ENCODE measurements around the gene CLCNKA.
"Not testable (repeated sequence)": the region's sequence is repeated elsewhere in the genome, so short reads cannot be mapped to it uniquely, and the experiment has no call there.

CLCNKA gene

GRCh38 chr1:16021681-16022080, at the start of gene CLCNKA:
CLCNKA (plus strand) TSS chr1:16022036; CDS start chr1:16022620, 584 bp downstream.
- no peak for DNase-seq (ENCODE audit: low spot score)

DNA sequence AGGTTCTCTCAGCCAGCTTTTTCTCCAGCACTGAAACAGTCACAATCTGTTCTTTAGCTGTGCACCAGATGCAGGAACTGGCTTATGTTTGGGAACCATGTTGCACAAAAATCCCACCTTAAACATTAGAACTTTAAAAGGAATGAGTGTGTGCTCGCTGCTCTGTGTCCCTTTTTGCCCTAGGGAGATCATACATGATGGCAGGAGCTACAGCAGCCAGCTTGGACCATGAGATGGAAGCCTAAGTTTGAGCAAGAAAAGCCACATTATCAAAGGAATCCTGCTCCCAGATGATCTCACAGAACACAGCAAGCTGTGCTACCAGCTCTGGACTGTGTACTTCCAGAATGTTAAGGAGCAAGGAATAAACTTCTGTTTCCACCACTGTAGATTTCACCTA, 49.4 kb upstream of the CLCNKA start:
- no peak for DNase-seq (ENCODE audit: low spot score)

GRCh38 chr1:15973772-15974171, 48.1 kb upstream of the CLCNKA start:
- no peak for DNase-seq (ENCODE audit: low spot score)

- no peak for DNase-seq (ENCODE audit: low spot score)
Observed at GRCh38 chr1:15974855-15975254, 47.0 kb upstream of the CLCNKA start.

DNA sequence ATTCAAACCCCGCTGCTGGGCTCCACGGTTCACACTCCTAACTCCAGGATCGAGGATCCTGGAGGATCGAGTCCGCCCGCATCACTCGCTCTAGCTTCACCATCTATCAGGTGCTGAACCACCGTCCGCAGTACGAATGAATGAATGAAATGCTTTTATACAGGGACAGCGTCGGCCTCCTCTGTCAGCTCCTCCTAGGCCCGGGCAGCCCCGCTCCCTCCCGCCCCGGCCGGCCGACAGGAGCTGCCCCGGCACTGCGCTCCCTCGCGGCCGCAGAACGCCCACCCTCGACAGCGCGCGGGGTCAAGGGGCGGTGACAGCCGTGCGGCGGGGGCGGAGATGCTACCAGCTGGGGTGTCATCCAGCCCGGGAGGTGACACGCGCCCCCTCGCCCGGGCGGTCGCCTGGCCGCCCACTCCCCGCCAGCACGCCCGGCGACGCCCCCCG, 46.5 kb upstream of the CLCNKA start:
- DNase-seq (ENCODE audit: low spot score): peak; percentile 62

- peak; percentile 95 for DNase-seq (ENCODE audit: low spot score)
Observed at GRCh38 chr1:15975805-15976680, 45.8 kb upstream of the CLCNKA start, which contains the start of gene ZBTB17. ZBTB17 (minus strand) TSS chr1:15976101; CDS start chr1:15948495, 27,606 bp downstream.

GRCh38 chr1:15977947-15978346, 43.9 kb upstream of the CLCNKA start:
- not testable (repeated sequence) for DNase-seq (ENCODE audit: low spot score)

- DNase-seq (ENCODE audit: low spot score): no peak
Observed at GRCh38 chr1:15981679-15982078, 40.2 kb upstream of the CLCNKA start.

GRCh38 chr1:15983275-15983674, 38.6 kb upstream of the CLCNKA start:
- no peak for DNase-seq (ENCODE audit: low spot score)

DNA sequence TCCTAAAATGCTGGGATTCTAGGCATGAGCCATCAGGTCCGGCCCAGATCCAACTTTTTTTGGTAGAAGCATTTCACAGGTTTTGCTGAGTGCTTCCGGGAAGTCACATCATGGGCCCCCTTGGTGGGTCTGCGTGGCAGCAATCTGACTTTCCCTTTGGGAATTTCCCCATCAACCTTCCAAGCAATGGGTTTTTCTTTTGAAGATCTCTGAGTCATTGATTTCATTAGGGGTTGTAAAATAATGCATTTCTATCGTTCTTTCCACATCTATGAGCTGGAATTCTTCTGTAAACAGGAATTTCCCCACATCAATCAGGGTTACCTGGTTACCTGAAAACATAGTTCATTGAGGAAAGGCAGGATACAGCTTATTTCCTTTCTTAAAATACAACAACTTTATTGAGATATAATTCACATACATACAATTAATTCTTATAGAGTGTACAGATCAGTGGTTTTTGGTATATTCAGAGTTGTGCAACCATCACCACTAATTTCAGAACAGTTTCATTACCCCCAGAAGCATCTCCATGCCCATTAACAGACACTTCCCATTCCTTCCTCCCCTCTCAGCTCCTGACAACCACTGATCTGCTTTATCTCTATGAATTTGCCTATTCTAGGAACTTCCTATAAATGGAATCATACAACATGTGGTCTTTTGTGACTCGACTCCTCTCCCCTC, 36.1 kb upstream of the CLCNKA start:
- no peak for DNase-seq (ENCODE audit: low spot score)

DNA sequence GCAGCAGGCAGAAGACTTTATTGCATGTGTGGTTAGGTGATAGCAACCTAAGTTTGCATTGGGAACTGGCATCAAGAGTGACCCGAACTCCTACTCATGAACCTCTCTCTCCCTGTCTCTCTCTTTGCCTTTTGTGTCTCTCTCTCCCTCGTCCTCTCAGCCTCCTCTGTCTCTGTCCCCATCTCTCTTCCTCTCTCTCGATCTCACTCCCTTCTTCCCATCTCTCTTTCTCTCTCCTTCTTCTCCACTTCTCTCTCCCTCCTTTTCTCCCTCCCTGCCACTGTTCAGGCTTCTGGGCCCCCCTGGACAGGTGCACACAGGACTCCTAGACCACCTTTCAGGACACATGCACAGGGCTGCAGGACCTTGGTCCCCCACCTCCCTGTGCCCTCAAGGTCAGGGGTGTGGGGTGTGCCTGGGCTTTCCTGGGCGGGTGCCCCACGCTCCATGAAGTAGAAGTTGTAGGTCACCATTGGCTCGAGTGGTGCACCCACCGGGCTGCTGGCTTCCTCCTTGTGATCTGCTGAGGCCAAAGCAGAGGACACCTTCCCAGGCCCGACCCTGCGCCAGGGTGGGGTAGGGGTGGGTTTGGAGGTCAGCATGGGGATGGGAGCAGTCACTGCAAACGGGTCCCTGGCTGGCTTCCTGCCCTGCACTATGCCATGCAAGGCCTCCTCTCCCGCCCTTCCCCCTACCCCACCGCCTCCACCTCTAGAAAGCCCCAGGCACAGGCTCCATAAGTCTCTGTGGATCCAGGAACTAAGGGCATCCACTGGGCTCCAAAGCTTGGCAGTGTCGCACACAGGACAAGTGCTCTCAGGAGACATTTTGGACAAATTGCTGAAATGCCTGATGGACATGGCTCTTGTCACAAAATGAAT, 32.7 kb upstream of the CLCNKA start:
- no peak for DNase-seq (ENCODE audit: low spot score)

GRCh38 chr1:15989776-15990175, 32.1 kb upstream of the CLCNKA start:
- no peak for DNase-seq (ENCODE audit: low spot score)

GRCh38 chr1:15991427-15992186, 30.2 kb upstream of the CLCNKA start:
- DNase-seq (ENCODE audit: low spot score): no peak

GRCh38 chr1:15992187-15992553, 29.7 kb upstream of the CLCNKA start:
- DNase-seq (ENCODE audit: low spot score): no peak

DNA sequence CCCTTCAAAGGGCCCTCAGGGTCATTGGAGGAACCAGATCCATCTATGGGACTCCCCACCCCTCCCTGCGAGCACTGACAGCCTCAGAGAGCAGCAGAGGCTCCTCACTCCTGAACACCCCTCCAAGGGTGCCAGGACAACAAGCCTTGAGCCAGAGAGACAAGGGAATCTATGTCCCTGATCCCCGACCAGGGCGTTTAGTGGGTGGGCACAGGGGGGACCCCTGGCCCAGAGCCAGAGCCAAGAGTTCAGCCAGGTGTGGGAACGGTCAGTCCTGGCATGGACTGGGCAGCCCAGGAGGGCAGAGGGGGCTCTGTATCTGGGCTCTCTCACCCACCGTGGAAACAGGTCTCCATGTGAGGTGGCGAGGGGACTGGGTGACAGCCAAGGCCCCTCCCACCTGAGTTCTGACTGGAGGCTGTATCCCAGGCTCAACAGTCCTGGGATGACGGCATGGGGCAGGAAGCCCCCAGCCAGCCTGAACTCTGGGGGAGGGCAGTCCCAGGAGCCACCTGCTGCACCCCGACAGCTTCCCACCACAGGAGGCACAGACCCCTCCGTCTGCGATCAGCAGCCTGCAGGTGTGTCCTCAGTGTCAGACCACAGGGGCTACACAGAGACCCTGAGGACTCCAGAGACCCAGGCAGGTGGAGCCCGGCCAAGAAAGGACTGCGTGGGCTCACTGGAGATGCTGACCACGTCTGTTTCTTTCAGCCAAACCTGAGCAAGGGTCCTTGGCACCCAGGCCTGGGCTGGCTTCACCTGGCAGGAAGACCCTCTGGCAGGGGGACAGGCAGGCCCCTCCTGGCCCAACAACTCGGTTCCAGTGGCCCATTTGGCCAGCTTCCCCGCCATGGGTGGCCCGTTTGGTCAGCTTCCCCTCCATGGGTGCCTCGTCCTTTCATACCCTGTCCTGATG, 29.0 kb upstream of the CLCNKA start:
- DNase-seq (ENCODE audit: low spot score): no peak

- DNase-seq (ENCODE audit: low spot score): no peak
Observed at GRCh38 chr1:15993666-15994065, 28.2 kb upstream of the CLCNKA start.

GRCh38 chr1:15994081-15994480, 27.8 kb upstream of the CLCNKA start:
- no peak for DNase-seq (ENCODE audit: low spot score)

DNA sequence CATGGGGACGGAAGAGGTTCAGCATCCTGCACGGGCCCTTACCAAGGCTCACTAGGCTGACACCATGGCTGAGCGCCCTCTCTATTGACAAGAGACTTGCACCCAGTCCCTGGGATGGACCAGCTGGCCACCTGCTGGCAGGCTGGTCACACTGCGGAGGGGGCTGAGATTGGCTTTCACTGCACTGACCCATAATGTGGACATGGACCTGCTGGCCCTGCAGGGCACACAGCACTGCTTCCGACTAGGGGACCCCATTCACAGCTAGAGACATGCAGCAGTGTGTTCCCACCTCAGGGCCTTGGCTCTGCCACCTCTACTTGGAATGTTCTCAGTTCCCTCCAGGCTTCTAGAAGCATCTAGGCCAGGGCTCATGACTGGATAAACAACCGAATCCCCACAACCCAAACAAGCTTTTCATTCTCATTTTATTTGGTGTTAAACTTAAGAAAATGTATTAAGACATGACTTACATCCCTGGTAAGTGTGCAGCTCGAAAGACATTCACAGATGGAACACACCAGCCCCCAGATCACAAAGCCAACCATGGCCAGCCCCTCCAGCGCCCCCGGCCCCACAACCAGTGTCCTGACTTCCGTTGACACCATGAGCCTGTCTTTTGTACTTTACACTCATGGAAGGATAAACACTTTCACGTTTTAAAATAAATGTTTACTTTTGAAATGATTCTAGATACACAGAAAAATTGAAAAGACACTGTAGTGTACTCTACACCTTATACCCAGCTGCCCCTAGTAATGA, 27.1 kb upstream of the CLCNKA start:
- DNase-seq (ENCODE audit: low spot score): no peak

DNA sequence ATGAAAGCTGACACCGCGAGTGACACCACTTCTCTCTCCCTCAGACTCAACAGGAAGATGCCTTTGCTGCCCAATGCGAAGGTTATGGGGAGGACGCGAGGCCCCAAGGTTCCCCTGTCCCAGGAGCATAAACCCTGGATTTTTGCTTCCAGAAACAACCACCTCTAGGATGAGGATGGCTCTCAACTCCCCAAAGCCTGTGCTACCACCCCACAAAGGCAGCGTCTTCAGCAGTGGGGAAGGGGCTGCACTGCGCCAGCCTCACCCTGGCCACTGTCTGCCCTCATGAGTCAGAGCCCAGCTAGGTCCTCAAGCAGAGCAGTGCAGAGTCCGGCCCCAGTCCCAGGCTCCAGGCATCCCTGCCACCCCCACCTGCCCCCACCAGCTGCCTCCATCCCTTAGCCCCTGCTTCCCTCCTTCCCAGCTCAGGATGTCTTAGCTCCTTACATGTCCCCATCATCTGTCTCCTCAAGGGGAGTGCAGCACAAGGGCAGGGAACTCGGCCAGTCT, 24.7 kb upstream of the CLCNKA start:
- no peak for DNase-seq (ENCODE audit: low spot score)

Measured in germinal center (tissue), 1 donor.